Fibroblast of pulmonary artery (primary cell): ENCODE measurements around the gene C8B.

Source experiments
- DNase-seq: peaks from one replicate; pipeline ENCODE4 v3.0.0-alpha.2; 2010; ENCODE audit warnings: low read depth
- H3K4me3 ChIP-seq: replicated peaks from 2 replicates; pipeline ENCODE4 v1.5.1; 2011; ENCODE audit warnings: low read depth, mild to moderate bottlenecking, control low read depth, low read length, moderate library complexity
- CTCF ChIP-seq: IDR thresholded peaks from 2 replicates; pipeline ENCODE4 v1.5.1; 2011; ENCODE audit warnings: mild to moderate bottlenecking, control low read depth, low read length, inconsistent platforms; ENCODE audit errors: missing control alignments

The C8B gene

GRCh38 chr1:56985857-56986256 is 20.0 kb upstream of the C8B start:
- DNase-seq = no peak
- no peak for TF ChIP-seq CTCF
- H3K4me3 ChIP-seq = no peak overlapping the region

- TF ChIP-seq CTCF = no peak
These were observed 17.7 kb upstream of the C8B start for GRCh38 chr1:56983484-56983883.

GRCh38 chr1:56979986-56980755 is 14.4 kb upstream of the C8B start:
- no peak for DNase-seq
- TF ChIP-seq CTCF = no peak

More at GRCh38 chr1:56983484-56983883, 17.7 kb upstream of the C8B start:
- no peak for DNase-seq
- H3K4me3 ChIP-seq = no peak overlapping the region

GRCh38 chr1:56978819-56979218 is 13.0 kb upstream of the C8B start:
- TF ChIP-seq CTCF = no peak
- no peak for DNase-seq

More at GRCh38 chr1:56979986-56980755, 14.4 kb upstream of the C8B start:
- no peak overlapping the region for H3K4me3 ChIP-seq

GRCh38 chr1:56977910-56978309 is 12.1 kb upstream of the C8B start:
- H3K4me3 ChIP-seq = no peak overlapping the region
- no peak for TF ChIP-seq CTCF
- DNase-seq = no peak

More at GRCh38 chr1:56978819-56979218, 13.0 kb upstream of the C8B start:
- no peak overlapping the region for H3K4me3 ChIP-seq

GRCh38 chr1:56975446-56975845 is 9.6 kb upstream of the C8B start:
- no peak for TF ChIP-seq CTCF
- no peak overlapping the region for H3K4me3 ChIP-seq
- DNase-seq = no peak
